Heart left ventricle (tissue), 16 donors: ENCODE data around the gene KCNQ1. TPM values are rescaled to one million over a fixed set of nuclear protein-coding genes. Genes with fewer than 3 reads are reported as not detected.

Experiments
- ATAC-seq, 4 donors: fragments of 200-7000 bp; cut with Tn5 transposase; one replicate each; pipeline ENCODE4 v1.9.1; 2020 to 2022; ENCODE audit warnings: moderate library complexity in 4 of 4, mild to moderate bottlenecking in 3 of 4, moderate number of reproducible peaks in 1 of 4
- DNase-seq, 5 donors: peaks; one replicate each; pipeline ENCODE4 v3.0.0-alpha.2; 2020
- H3K27ac ChIP-seq, 12 donors: fragments of 200-600 bp; sonication (generic) in 4 of 12; one replicate each; pipeline versions ENCODE4 v1.5.0 to v1.8.0; 2016 to 2022; ENCODE audit warnings: mild to moderate bottlenecking in 2 of 12
- H3K27me3 ChIP-seq, 9 donors: fragments of 200-600 bp; sonication (generic) in 2 of 9; one replicate each; pipeline versions ENCODE4 v1.5.1 to v1.8.0; 2016 to 2022; ENCODE audit warnings: mild to moderate bottlenecking in 3 of 9
- H3K36me3 ChIP-seq, 9 donors: fragments of 200-600 bp; sonication (generic) in 2 of 9; one replicate each; pipeline versions ENCODE4 v1.5.0 to v1.8.0; 2018 to 2022; ENCODE audit warnings: mild to moderate bottlenecking in 2 of 9
- H3K4me1 ChIP-seq, 12 donors: fragments of 200-600 bp; sonication (generic) in 4 of 12; one replicate each; pipeline versions ENCODE4 v1.5.0 to v1.8.0; 2016 to 2022; ENCODE audit warnings: mild to moderate bottlenecking in 3 of 12
- H3K4me3 ChIP-seq, 12 donors: fragments of 200-600 bp; sonication (generic) in 4 of 12; one replicate each; pipeline versions ENCODE4 v1.5.0 to v1.8.0; 2017 to 2022; ENCODE audit warnings: mild to moderate bottlenecking in 9 of 12, moderate library complexity in 4 of 12
- H3K9me3 ChIP-seq, 12 donors: fragments of 200-600 bp; sonication (generic) in 4 of 12; one replicate each; pipeline versions ENCODE4 v1.5.0 to v1.8.0; 2016 to 2022; ENCODE audit warnings: mild to moderate bottlenecking in 1 of 12
- CTCF ChIP-seq, 12 donors: fragments of 200-600 bp; sonication (generic) in 4 of 12; IDR thresholded peaks; one replicate each; pipeline versions ENCODE4 v1.5.0 to v1.8.0; 2018 to 2022; ENCODE audit warnings: antibody characterized with exemption in 12 of 12, mild to moderate bottlenecking in 5 of 12
- POLR2A ChIP-seq, 2 donors: fragments of 450-650 bp; IDR thresholded peaks; one replicate each; pipeline ENCODE4 v1.6.1; 2017; ENCODE audit warnings: antibody characterized with exemption in 2 of 2, mild to moderate bottlenecking in 2 of 2, moderate library complexity in 2 of 2
- WGBS, 4 donors: extraction: QIAGEN DNeasy Blood & Tissue Kit in 2 of 4; methylation state at CpG; one replicate each; pipeline versions ENCODE4 v1.1.5 to v1.1.7; 2013 to 2018; 5-methylcytosine and 5-hydroxymethylcytosine counted together
- intact Hi-C, 10 donors: fragments of 100-400 bp; cut with DNase I; formaldehyde crosslinking; loops; one replicate each; pipeline versions ENCODE4 v1.11.1 to v1.14.2; 2022
- polyA plus RNA-seq, 2 donors: library from polyadenylated mRNA; stranded (reverse); fragments of 200-250 nt; gene quantifications; one replicate each; pipeline ENCODE4 v1.2.3, GENCODE V29; 2013
- total RNA-seq, 9 donors: library from RNA; depleted of rRNA in 2 of 9; stranded (reverse); fragments of >200 nt in 2 of 9; fragmentation: NEBNext Ultra II Directional in 3 of 9; extraction: Animal tissue kit (Norgen Biotek cat#: 25700) in 3 of 9; gene quantifications; one replicate each; pipeline versions ENCODE4 v1.1.0 to v1.2.4, GENCODE V29; 2016 to 2023
- donor health status: ischemic (EF 13 %, LVEDD 7.1; RV severe dilation, severe dysfunction).
- donor health status: healthy with polysubstance abuse.
- donor health status: DM: no; HTN: yes; CAD: no.
- donor health status: DM: no; HTN: no; CAD: no.
- donor health status: ischemic (EF 25% LVEDD 6.9; RV normal size, moderate dysfunction).
- donor health status: ischemic (EF 25% LVEDD 5.7; RV mildly dilated, moderate dysfunction).
- donor health status: healthy.
- donor health status: DM: yes; HTN: yes; CAD: no.
- donor health status: ischemic (EF 35%, LVEDD 5.7; RV mildly dilated, moderate dysfunction).
- donor health status: nonischemic (EF 11% LVEDD 7.7; RV severe dilation, severe dysfunction).
- donor health status: DM: yes; HTN: yes; CAD: no.
- donor health status: PGD.
- donor health status: ischemic (EF 29% LVEDD 5.4; RV normal size, mild dysfunction).
- donor health status: nonischemic (EF 23%, LVEDD 6.1; RV moderate dilation, normal function).

Gene KCNQ1
- total and polyA plus RNA-seq, 11 donors, result 18.6 to 42.4 (median 31.4) TPM

- no peak overlapping the region for H3K4me3 ChIP-seq
- H3K4me1 ChIP-seq, result peaks cover 0 to 8% (median 0%) of the 10 kb centered on the region in 12 donors
- peaks cover 0 to 19% (median 0%) of the 10 kb centered on the region in 9 donors for H3K36me3 ChIP-seq
- WGBS, 4 donors, result 91 to 95% (median 94%) methylated on average over 8 to 19 of the region's 19 CpGs
- no peak overlapping the region for H3K27ac ChIP-seq
- TF ChIP-seq POLR2A (IDR thresholded peaks at IDR 0.05) (no peak), CTCF (IDR thresholded peaks at IDR 0.05) (no peak)
- intact Hi-C loops, result no loop called here
- ATAC-seq (no peak), DNase-seq (peak in 1 of 5 donors; percentile 16)
- peaks cover 0 to 36% (median 16%) of the 10 kb centered on the region in 12 donors for H3K9me3 ChIP-seq
- H3K27me3 ChIP-seq, result no peaks in the 10 kb centered on the region
Observed at GRCh38 chr11:2662430-2663299, 217.9 kb downstream of the KCNQ1 start.

- intact Hi-C loops, result no loop called here
- peaks cover 0 to 8% (median 0%) of the 10 kb centered on the region in 12 donors for H3K4me1 ChIP-seq
- TF ChIP-seq POLR2A (IDR thresholded peaks at IDR 0.05), result no peak
- TF ChIP-seq CTCF (IDR thresholded peaks at IDR 0.05), result no peak
- H3K27ac ChIP-seq, result no peak overlapping the region
- no peaks in the 10 kb centered on the region for H3K27me3 ChIP-seq
- H3K9me3 ChIP-seq, result peaks cover 0 to 30% (median 14%) of the 10 kb centered on the region in 12 donors
- WGBS, 4 donors, result 98 to 100% (median 100%) methylated on average over 2 of the region's 2 CpGs
- H3K36me3 ChIP-seq, result peaks cover 0 to 19% (median 0%) of the 10 kb centered on the region in 9 donors
- H3K4me3 ChIP-seq, result no peak overlapping the region
- ATAC-seq (no peak), DNase-seq (peak in 1 of 5 donors; percentile 15)
Observed at GRCh38 chr11:2663506-2663905, 218.7 kb downstream of the KCNQ1 start.

- TF ChIP-seq POLR2A (IDR thresholded peaks at IDR 0.05), result no peak
- no peak for TF ChIP-seq CTCF (IDR thresholded peaks at IDR 0.05)
- Histone ChIP-seq H3K27me3 (no peaks in the 10 kb centered on the region), H3K4me1 (peaks cover 0 to 4% (median 0%) of the 10 kb centered on the region in 12 donors), H3K4me3 (no peak overlapping the region), H3K27ac (no peak overlapping the region), H3K9me3 (peaks cover 0 to 27% (median 14%) of the 10 kb centered on the region in 12 donors), H3K36me3 (peaks cover 0 to 19% (median 0%) of the 10 kb centered on the region in 9 donors)
- ATAC-seq (no peak), DNase-seq (peak in 1 of 5 donors; percentile 10)
- intact Hi-C loops, result no loop called here
Observed at GRCh38 chr11:2663915-2664314, 219.1 kb downstream of the KCNQ1 start.

- intact Hi-C loops, result no loop called here
- H3K27me3 ChIP-seq, result no peaks in the 10 kb centered on the region
- peaks cover 0 to 2% (median 0%) of the 10 kb centered on the region in 12 donors for H3K4me1 ChIP-seq
- TF ChIP-seq POLR2A (IDR thresholded peaks at IDR 0.05), result no peak
- TF ChIP-seq CTCF (IDR thresholded peaks at IDR 0.05), result no peak
- ATAC-seq, result no peak
- WGBS, 4 donors, result 85 to 97% (median 86%) methylated on average over 9 of the region's 9 CpGs
- peaks cover 0 to 19% (median 0%) of the 10 kb centered on the region in 9 donors for H3K36me3 ChIP-seq
- DNase-seq, result peak in 1 of 5 donors; percentile 14
- peaks cover 0 to 23% (median 9%) of the 10 kb centered on the region in 12 donors for H3K9me3 ChIP-seq
- H3K27ac ChIP-seq, result no peak overlapping the region
- no peak overlapping the region for H3K4me3 ChIP-seq
Observed at GRCh38 chr11:2664376-2664775, 219.6 kb downstream of the KCNQ1 start.
